CD4-positive, alpha-beta T cell (primary cell): ENCODE data around the gene EVPLL. TPM values are rescaled to one million over a fixed set of nuclear protein-coding genes. Genes with fewer than 3 reads are reported as not detected.

Experiments
- ATAC-seq: fragments of 200-7000 bp; cut with Tn5 transposase; one replicate; pipeline ENCODE4 v1.10.0; 2022; ENCODE audit warnings: mild to moderate bottlenecking; ENCODE audit not compliant: poor library complexity
- CTCF ChIA-PET: fragments of 350-600 bp; sonication (Branson Sonifier 250); formaldehyde crosslinking; loops from one replicate; lab custom pipeline; 2021; ENCODE audit warnings: antibody characterized with exemption, inconsistent platforms; lab: Charles Lee
- POLR2A ChIA-PET: fragments of 350-600 bp; sonication (Branson Sonifier 250); formaldehyde crosslinking; loops from one replicate; lab custom pipeline; 2021; ENCODE audit warnings: antibody characterized with exemption, inconsistent platforms; lab: Charles Lee
- DNase-seq, 14 experiments: peaks; one replicate each; pipeline ENCODE4 v3.0.0-alpha.2; 2013 to 2020; ENCODE audit warnings: mixed read lengths in 2 of 14
- H3K27ac ChIP-seq, 2 donors: one replicate each; pipeline versions ENCODE4 v1.5.1 to v1.7.0; 2013; ENCODE audit warnings: low read length in 2 of 2, low read depth in 1 of 2, mild to moderate bottlenecking in 1 of 2
- H3K27me3 ChIP-seq, 2 experiments: 1 replicate in 1 of 2; 2 replicates in 1 of 2; pipeline versions ENCODE4 v1.6.1 to v1.7.0; 2013; ENCODE audit warnings: low read length in 2 of 2, control low read depth in 1 of 2, mild to moderate bottlenecking in 1 of 2, moderate library complexity in 1 of 2; ENCODE audit not compliant: insufficient read depth in 2 of 2, control insufficient read depth in 1 of 2
- H3K36me3 ChIP-seq: one replicate; pipeline ENCODE4 v1.6.1; 2013; ENCODE audit warnings: low read length, control low read depth; ENCODE audit not compliant: insufficient read depth
- H3K4me1 ChIP-seq: one replicate; pipeline ENCODE4 v1.6.1; 2013; ENCODE audit warnings: low read length, control low read depth; ENCODE audit not compliant: insufficient read depth
- H3K4me3 ChIP-seq: one replicate; pipeline ENCODE4 v1.5.1; 2013; ENCODE audit warnings: mild to moderate bottlenecking, low read length, moderate library complexity
- H3K9me3 ChIP-seq, 2 experiments: 1 replicate in 1 of 2; 2 replicates in 1 of 2; pipeline versions ENCODE4 v1.6.1 to v1.7.0; 2013; ENCODE audit warnings: low read length in 2 of 2, mild to moderate bottlenecking in 2 of 2, control low read depth in 1 of 2, moderate library complexity in 1 of 2; ENCODE audit not compliant: control insufficient read depth in 1 of 2, insufficient read depth in 1 of 2
- H3K27ac Mint-ChIP-seq: one replicate; pipeline ENCODE4 v1.8.0; 2020; ENCODE audit warnings: mixed read lengths
- H3K27me3 Mint-ChIP-seq: one replicate; pipeline ENCODE4 v1.8.0; 2021; ENCODE audit warnings: mixed read lengths
- H3K36me3 Mint-ChIP-seq: one replicate; pipeline ENCODE4 v1.8.0; 2021; ENCODE audit warnings: low read depth, mixed read lengths
- H3K4me1 Mint-ChIP-seq: one replicate; pipeline ENCODE4 v1.8.0; 2021; ENCODE audit warnings: low read depth, mixed read lengths
- H3K4me3 Mint-ChIP-seq: one replicate; pipeline ENCODE4 v1.8.0; 2020; ENCODE audit warnings: mild to moderate bottlenecking, mixed read lengths
- H3K9me3 Mint-ChIP-seq: one replicate; pipeline ENCODE4 v1.8.0; 2020; ENCODE audit warnings: mixed read lengths
- intact Hi-C, 2 experiments: fragments of 100-400 bp; cut with DNase I in 1 of 2; cut with micrococcal nuclease in 1 of 2; formaldehyde crosslinking; loops; one replicate each; pipeline versions ENCODE4 v1.15.1 to v1.9.0; 2023 to 2025; cut with DNase I, micrococcal nuclease
- total RNA-seq, 174 experiments: library from RNA in 2 of 174; stranded (reverse) in 2 of 174; gene quantifications; one replicate each; pipeline ENCODE4 v1.2.3 and lab custom pipeline; 2021 to 2026
- TF ChIP-seq, protein P1 (sequence below): fragments of 200-600 bp; IDR thresholded peaks from one replicate; pipeline ENCODE4 v1.8.0; 2022; ENCODE audit warnings: antibody characterized with exemption, mild to moderate bottlenecking

Gene EVPLL
- total RNA-seq, 2 experiments from 2014 or later: not detected

GRCh38 chr17:18361837-18362697 is 15.5 kb upstream of the EVPLL start:
- peak overlapping the region; percentile 91 for H3K4me3 Mint-ChIP-seq
- CTCF ChIA-PET: interaction anchor here (0.9 to 1.2 kb wide), 2 partner anchors 9 to 42 kb away, joined by 3 read pairs; no protein-coding TSS in a partner anchor
- Histone ChIP-seq H3K27me3 (no peaks in the 10 kb centered on the region), H3K4me3 (peak overlapping the region; percentile 69), H3K36me3 (no peaks in the 10 kb centered on the region), H3K9me3 (no peaks in the 10 kb centered on the region), H3K4me1 (peaks cover 16% of the 10 kb centered on the region), H3K27ac (no peak overlapping the region)
- H3K4me1 Mint-ChIP-seq: peaks cover 18% of the 10 kb centered on the region
- no peaks in the 10 kb centered on the region for H3K36me3 Mint-ChIP-seq
- intact Hi-C loops: loop anchor here in 1 of 2 experiments (2.0 kb wide), 1 partner anchor 101 kb away; the partner anchor contains the start of gene MIEF2
- no peak for DNase-seq
- H3K9me3 Mint-ChIP-seq: no peaks in the 10 kb centered on the region
- ATAC-seq: no peak
- POLR2A ChIA-PET: interaction anchor here (2.2 kb wide), 1 partner anchor 47 kb away, joined by 8 read pairs; the partner anchor contains the start of genes SMCR8 and TOP3A
- peak overlapping the region; percentile 79 for H3K27ac Mint-ChIP-seq
- TF ChIP-seq, protein P1, sequence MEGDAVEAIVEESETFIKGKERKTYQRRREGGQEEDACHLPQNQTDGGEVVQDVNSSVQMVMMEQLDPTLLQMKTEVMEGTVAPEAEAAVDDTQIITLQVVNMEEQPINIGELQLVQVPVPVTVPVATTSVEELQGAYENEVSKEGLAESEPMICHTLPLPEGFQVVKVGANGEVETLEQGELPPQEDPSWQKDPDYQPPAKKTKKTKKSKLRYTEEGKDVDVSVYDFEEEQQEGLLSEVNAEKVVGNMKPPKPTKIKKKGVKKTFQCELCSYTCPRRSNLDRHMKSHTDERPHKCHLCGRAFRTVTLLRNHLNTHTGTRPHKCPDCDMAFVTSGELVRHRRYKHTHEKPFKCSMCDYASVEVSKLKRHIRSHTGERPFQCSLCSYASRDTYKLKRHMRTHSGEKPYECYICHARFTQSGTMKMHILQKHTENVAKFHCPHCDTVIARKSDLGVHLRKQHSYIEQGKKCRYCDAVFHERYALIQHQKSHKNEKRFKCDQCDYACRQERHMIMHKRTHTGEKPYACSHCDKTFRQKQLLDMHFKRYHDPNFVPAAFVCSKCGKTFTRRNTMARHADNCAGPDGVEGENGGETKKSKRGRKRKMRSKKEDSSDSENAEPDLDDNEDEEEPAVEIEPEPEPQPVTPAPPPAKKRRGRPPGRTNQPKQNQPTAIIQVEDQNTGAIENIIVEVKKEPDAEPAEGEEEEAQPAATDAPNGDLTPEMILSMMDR: no peak
- H3K27me3 Mint-ChIP-seq: no peaks in the 10 kb centered on the region

- intact Hi-C loops: loop anchor here in 1 of 2 experiments (1.0 to 2.0 kb wide), 2 partner anchors 47 to 102 kb away; partner anchors contain the start of genes MIEF2 and SMCR8
Measured at GRCh38 chr17:18362698-18363100, 14.9 kb upstream of the EVPLL start.

More at GRCh38 chr17:18362698-18363100, 14.9 kb upstream of the EVPLL start:
- peak overlapping the region in 1 of 2 donors; percentile 23 for H3K27ac ChIP-seq
- Mint-ChIP-seq H3K27ac (peak overlapping the region; percentile 79), H3K4me1 (peaks cover 18% of the 10 kb centered on the region), H3K4me3 (peak overlapping the region; percentile 91), H3K27me3 (no peaks in the 10 kb centered on the region), H3K9me3 (no peaks in the 10 kb centered on the region), H3K36me3 (no peaks in the 10 kb centered on the region)
- H3K27me3 ChIP-seq: no peaks in the 10 kb centered on the region
- H3K36me3 ChIP-seq: no peaks in the 10 kb centered on the region
- CTCF ChIA-PET: interaction anchor here (0.9 to 1.2 kb wide), 2 partner anchors 10 to 42 kb away, joined by 3 read pairs; no protein-coding TSS in a partner anchor
- POLR2A ChIA-PET: interaction anchor here (1.2 to 2.2 kb wide), 3 partner anchors 31 to 48 kb away, joined by 3 to 8 read pairs (median 3); partner anchors contain the start of genes SMCR8 and TOP3A
- peak overlapping the region; percentile 69 for H3K4me3 ChIP-seq
- DNase-seq (peak in 1 of 14 experiments; percentile 17), ATAC-seq (no peak)
- TF ChIP-seq, protein P1: no peak
- H3K9me3 ChIP-seq: no peaks in the 10 kb centered on the region
- peaks cover 16% of the 10 kb centered on the region for H3K4me1 ChIP-seq
